Stimulated activated CD4-positive, alpha-beta T cell treated with anti-CD3 and anti-CD28 coated beads, Interleukin-2, amount 100 ng/mL, for 24 hours (primary cell): Measurements from ENCODE around the gene HSDL2.

Experiments
- DNase-seq, 2 donors: peaks; one replicate each; pipeline ENCODE4 v3.0.0-alpha.2; 2020

Gene HSDL2

DNA sequence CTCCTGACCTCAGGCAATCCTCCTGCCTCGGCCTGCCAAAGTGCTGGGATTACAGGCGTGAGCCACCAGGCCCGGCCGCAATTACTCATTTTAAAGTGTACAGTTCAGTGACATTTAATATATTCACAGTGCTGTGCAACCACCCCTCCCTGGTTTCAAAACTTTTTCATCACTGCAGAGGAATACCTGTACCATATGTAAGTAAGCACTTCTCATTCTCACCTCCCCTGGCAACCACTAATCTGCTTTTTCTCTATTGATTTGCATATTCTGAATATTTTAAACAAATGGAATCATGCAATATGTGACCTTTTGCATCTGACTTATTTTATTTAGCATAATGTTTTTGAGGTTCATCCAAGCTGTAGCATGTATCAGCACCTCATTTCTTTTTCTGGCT lies 85.4 kb downstream of the HSDL2 start:
- no peak for DNase-seq

DNA sequence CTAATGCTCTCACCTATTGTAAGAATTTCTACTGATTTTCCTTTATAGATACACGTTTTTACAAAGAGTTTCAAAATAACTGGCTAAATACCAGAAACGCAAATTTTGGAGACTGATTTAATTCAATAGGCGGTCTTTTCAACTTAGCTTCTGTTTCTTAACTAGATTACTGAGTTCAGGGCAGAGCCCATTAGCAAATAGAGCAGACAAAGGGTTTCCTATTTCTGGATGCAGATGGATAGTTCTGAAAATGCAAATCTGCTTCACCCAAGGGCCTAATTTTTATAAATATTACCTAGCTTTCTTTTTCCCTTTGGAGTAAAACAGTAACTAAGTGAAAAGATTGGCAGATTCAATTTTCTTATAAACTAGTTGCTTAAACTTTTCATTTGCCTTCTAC lies 93.1 kb downstream of the HSDL2 start:
- DNase-seq, result no peak

DNA sequence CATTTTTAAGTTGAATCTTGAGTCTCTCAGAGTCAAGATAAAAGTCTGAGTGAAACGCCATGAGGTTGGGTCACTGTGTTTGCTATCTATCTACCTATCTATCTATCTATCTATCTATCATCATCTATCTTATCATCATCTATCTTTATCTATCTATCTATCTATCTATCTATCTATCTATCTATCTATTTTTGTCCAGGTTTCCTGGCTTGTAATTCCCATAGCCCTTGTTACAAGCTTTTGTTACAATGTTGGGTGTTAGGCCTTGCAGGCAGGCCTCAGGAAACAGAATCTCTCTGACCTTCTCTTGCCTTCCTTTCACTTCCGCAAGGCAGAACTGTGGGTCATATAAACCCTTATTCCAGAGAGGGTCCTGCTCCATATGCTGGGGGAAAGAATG lies 94.1 kb downstream of the HSDL2 start:
- no peak for DNase-seq

DNA sequence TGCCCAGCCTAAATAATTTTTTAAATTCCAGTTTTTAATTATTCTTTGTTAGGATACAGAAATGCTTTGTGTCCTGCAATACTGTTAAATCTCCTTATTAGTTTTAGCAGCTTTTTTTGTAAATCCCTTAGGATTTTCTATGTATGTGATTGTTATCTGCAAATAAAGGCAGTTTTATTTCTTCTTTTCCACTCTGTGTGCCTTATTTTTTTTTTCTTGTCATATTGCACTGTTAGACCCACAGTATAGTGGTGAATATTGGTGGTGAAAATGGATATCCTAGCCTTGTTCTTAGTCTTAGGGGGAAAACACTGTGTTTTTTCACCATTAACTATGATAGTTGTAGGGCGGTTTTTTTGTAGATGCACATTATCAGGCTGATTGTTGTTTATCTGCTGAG lies 95.4 kb downstream of the HSDL2 start:
- no peak for DNase-seq

DNA sequence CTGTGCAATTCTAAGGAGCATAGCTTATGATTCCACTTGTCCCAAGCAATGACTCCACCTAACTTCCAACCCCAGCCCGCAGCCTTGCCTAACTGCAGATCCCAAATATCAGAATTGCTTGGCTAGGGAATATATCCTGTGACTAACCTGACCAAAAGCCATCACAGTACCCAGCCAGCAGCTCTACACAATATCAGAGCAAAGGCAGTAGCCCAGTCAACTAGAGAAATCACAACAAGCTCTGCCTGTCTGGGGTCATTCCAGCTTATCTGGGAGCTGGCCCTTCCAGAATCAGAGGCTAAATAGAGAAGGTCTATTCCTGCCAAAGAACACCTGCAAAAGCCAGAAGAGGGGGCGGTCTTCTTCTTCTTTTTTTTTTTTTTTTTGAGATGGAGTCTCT lies 97.4 kb downstream of the HSDL2 start:
- no peak for DNase-seq

DNA sequence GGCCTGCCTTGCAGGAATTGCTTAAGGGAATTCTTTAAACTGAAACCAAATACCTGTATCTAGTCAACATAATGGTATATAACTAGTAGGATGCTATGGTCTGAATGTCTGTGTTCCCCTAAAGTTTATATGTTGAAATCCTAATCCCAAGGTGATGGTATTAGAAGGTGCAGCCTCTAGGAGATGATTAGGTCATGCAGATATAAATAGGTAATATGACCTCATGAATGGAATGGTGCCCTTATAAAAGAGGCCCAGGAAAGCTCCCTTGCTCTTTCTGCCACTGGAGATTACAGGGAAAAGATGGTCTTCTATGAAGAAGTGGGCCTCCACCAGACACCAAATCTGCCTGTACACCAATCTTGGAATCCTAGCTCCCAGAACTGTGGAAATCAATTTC lies 99.3 kb downstream of the HSDL2 start:
- no peak for DNase-seq

DNA sequence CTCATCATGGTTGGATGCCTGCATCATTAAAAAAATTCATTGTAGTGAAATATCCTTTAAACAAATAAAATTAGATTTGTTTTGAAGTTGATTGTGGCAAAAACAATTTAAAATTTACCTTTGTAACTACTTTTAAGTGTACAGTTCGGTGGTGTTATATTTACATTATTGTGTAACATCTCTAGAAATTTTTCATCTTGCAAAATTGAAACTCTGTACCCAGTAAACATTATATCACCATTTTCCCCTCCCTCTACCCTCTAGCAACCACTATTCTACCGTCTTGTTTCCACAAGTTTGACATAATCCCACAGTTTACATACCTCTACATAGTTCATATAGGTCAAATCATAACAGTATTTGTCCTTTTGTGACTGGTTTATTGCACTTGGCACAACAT lies 104.7 kb downstream of the HSDL2 start:
- DNase-seq, result no peak

DNA sequence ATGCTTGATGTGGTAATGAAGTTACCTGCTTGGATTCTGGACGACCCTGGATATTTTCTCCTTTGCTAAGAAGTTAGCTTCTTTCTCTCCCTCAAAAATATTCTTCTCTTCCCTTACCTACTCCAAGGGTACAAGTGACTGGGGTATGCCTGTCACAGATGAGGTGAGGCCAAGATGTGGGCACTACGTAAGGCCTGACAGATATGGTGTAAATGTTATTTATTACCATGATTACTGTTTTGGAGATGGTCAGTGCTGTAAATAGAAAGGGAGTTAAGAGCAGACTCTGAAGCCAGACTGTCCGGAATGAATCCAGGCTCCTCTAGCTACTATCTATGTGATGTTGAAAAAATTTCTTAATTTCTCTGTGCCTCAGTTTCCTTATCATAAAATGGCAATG lies 105.7 kb downstream of the HSDL2 start:
- no peak for DNase-seq

DNA sequence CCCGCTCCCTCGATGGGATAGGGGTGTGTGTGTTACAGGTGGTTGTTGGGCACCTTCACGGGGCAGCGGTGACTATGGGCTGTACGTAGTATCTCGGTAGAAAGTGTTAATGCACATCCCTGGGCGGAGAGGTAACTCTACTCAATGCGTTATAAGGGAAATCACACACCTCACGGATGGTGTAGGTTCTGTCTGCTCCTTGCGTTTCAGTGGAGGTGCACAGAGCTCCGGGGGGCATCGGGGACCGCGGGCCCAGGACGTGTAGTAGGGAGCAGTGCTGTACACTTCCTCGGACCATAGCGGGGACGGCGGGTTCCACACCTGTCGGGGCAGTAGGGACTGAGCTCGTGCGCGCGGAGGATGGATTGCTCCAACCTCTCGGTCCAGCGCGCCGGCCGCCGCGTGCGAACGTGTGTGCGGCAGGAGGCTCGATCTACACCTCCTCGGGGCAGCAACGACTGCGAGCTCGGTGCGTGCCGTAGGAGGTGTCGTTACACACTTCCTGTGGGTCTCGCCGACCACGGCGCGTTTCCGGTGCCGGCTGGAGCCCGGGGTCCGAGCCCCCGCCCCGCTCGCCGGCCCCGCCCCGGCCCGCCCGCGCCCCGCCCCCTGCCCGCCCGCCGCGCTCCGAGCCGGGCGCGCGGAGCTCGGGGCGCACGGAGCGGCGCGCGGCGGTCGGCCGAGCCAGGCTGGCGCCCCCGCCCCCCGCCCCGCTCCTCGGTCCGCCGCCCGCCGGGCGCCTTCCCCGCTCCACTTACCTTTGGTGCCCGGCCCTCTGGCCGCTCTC lies 106.5 kb downstream of the HSDL2 start, which contains the start of gene KIAA1958:
Gene KIAA1958, plus strand, starts transcription at position 607 of the 787 bp plus-strand sequence. CDS start 87,254 bp downstream, outside the sequence.
- DNase-seq, result peak; percentile 83 to 89

DNA sequence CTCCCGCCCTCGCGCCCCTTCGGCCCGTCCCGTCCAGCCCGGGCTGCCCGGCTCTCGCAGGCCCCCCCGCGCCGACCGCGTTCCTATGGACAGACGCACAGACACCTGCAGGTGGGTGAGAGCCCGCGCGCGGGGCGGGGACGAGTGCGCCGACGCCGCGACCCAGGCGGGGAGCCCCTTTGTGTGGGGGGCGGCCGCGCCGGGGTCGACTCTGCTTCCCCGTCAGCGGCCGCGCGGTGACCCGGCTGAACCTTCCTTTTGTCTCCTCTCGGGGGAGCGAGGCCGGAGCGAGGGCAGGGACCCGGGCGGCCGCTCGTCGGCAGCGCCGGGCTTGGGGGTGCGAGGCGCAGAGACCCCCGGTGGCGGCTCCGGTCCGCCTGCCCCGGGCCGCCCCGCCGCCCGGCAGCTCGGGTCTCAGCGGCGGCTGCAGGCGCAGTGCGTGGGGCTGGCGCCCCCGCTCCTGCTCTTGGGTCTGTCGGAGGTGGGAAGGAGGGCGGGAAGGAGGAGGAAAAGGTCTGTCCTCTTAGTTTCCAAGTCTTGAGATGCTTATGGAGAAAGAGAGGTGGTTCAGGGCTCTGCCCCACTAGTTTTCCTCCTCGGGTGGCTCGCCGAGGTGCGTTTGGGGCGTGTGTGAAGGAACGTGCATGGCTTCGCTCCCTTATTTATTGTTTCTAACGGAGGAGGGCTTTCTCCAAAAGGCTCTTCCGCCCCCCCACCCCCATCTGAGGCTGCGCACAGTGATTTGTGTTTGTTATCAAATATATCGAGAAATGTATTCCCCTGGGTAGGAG lies 107.3 kb downstream of the HSDL2 start:
- peak; percentile 57 to 64 for DNase-seq

DNA sequence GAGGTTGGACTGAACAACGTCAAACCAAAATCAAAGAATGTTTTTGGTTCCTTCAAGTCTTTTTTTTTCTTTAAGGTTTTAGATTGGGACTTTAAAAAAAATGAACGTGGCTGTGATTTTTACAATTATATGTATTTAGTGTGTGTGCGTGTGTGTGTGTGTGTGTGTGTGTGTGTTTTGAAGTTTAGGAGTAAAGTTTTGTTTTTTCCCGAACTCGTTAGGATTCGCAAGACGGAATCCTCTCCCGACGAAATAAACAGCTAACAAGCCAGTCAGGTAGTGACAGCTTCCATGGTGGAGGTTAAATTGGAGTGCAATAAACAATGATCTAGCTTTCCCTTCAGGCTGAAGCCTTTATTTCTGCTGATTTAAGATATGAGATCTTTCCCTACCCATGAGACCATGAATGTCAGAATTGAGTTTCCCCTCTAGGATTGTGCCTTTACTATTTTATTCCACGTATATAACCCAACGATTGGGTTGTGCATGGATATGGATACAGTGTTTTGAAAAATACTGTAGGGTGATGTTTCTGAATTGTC lies 108.0 kb downstream of the HSDL2 start:
- no peak for DNase-seq

DNA sequence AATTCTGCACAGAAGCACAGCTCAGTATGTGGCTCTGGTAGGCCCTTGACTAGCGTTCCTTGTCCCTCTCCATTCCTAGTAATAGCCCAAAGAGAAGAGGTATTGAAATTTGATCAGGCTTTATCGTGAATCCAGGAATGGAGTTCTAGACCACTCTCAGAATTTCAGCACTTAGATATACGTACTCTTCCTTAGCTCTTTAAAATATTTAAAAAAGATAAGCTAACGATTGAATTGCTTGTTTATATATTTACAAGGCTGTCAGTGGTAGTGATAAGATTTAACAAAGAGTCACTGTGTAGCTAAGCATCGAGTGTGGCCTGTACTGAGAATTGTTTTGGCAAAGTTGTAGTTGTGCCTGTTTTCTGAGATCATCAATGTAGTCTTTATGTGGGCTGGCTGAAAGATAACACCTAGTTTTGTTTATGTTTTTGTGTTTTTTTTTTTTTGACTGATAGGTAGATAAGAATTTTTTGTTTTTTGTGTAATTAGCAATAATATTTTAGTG lies 109.2 kb downstream of the HSDL2 start:
- no peak for DNase-seq

DNA sequence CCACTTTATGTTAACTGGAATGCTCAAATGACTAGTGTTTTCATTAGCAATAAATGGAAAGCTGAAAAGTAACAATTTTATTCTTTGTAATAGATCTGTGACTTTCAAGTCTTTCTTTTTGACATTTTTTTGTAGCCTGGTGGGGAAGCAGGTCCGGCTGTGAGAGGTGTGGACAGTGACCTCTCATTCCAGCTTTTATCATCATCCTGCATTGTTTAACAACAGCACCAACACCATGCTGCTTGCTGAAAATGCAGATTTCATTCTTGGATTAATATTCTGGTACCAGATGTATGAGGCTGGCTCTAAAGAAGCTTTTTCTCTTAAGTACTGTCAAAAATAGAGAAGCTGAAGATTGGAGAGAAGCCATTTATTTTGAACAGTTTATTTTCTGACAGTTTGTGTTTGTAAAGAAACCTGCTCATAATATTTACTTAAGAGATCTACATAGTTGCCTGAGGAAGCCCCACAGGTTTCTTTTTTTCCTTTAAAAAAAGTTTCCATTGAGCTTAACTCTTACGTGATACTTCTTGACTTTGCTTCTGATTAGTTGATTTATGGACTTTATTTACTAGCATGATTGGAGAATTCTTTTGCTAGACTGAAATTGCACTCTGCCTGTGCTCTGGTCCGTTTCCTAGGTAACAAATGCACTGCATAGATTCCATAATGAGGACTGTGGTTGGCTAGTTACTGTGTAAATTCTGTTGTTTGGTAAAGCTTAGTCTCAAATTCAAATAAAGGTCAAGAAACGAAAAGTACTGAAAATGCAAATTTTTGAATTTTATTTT lies 110.2 kb downstream of the HSDL2 start:
- DNase-seq, result no peak

DNA sequence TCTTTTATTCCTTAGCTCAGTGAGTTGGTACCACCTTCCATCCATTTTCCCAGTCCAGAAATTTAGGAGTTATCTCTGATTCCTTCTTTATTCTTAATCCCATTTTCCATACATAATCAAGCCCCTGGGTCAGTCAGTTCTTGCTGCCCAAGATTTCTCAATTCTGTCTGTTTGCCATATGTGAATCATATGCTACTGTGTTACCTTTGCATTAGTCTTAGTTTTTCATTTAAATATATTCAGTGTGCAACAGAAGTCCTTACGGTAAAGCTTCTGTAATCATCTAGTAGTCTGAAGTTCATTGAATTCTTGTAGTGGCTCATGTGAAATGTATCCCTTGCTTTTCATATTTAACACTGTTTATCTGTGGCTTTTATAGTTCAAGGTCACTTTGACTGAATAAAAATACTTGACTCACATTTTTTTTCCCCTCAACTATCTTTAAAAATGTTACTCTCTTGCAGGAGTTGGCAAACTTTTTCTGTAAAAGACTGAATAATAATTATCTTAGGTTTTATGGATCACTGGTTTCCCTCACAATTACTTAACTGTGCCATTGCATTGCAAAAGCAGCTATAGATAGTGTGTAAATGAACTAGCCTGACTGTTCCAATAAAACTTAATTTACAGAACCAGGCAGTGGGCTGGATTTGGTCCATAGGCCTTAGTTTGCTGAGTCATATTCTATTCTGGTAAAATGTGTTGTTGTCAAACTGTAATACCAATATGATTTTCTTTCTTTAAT lies 113.7 kb downstream of the HSDL2 start:
- DNase-seq, result no peak

DNA sequence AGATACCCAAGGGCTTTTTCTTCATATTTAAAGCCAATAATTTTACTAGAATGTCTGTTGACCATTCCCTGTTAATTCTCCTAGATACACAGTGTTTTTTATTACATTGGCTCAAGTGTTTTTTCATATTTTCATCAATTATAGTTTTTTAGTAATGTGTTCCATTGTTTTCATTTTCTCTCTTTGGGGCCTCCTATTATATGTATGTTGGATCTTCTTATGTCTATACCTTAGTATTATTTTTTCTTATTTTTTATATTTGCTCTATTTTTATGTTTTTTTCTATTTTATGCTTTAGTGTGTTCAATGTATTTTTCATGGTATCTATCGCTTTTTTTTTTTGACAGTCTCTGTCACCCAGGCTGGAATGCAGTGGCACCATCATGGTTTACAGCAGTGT lies 114.2 kb downstream of the HSDL2 start:
- no peak for DNase-seq

DNA sequence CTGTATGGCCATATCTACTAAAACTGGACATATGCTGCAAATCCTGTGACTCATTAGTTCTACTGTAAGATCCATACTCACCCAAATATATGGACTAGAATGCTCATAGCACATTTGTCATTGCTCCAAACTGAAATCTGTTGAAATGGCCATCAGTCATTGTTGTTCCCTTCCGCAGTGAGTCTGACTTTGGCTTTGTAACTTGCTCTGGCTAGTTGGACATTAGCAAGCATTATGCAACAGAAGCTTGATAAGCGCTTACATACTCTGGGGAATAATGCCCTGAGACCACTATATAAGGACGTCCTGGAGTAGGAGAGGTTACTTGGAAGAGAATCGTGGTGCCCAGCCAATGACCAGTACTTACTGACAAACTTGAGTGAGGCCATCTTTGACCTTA lies 115.7 kb downstream of the HSDL2 start:
- DNase-seq, result no peak

DNA sequence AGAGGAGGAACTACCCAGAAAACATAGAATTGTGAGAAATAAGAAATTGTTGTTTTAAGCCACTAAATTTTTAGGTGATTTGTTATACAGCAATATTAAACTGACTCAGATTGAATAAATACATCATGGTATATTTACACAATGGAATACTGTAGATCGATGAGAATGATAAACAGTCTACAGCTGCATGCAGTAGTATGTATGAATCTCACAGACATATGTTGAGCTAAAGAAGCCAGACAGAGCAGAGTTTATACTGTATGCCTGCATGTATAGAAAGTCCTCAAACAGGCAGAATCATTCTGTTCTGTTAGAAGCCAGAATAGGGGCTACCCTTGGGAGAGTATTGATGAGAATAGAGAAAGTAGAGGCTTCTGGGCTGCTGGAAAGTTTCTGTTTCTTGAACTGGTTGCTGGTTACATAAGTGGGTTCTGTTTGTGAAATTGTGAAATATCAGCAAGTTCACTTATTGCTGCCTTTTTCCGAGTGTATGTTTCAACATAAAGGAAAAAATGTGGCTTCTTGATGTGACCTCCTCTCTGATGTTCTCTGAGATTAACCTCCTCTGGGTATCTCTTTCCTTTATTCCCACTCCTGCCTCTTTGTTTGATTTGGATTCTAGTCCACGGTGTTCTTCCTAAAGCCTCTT lies 116.3 kb downstream of the HSDL2 start:
- no peak for DNase-seq

DNA sequence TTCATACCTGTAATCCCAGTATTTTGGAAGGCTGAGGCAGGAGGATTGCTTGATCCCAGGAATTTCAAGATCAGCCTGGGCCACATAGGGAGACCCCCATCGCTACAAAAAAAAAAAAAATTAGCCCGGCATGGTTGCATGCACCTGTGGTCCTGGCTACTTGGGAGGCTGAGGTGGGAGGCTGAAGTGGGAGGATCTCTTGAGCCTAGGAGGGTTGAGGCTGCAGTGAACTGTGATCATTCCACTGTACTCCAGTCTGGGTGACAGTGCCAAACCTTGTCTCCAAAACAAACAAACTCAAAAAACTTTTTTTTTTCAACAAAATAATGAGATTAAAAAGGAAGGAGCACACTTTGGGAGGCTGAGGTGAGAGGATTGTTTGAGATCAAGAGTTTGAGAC lies 120.9 kb downstream of the HSDL2 start:
- no peak for DNase-seq

DNA sequence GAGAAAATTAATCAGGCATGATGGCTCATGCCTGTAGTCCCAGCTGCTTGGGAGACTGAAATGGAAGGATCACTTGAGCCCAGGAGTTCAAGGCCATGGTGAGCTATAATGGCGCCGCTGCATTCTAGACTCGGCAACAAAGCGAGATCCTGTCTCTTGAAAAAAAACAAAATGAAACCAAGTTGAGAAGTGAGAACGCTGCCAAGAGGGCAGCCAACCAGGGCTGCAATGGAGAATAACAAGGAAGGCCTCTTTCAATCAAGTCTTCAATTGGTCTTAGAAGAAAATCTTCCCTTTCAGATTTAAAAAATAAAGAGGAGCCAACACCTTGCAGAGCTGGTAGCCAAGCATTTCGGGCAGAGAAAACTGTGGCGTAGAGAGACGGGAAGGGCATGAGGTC lies 121.4 kb downstream of the HSDL2 start:
- no peak for DNase-seq

DNA sequence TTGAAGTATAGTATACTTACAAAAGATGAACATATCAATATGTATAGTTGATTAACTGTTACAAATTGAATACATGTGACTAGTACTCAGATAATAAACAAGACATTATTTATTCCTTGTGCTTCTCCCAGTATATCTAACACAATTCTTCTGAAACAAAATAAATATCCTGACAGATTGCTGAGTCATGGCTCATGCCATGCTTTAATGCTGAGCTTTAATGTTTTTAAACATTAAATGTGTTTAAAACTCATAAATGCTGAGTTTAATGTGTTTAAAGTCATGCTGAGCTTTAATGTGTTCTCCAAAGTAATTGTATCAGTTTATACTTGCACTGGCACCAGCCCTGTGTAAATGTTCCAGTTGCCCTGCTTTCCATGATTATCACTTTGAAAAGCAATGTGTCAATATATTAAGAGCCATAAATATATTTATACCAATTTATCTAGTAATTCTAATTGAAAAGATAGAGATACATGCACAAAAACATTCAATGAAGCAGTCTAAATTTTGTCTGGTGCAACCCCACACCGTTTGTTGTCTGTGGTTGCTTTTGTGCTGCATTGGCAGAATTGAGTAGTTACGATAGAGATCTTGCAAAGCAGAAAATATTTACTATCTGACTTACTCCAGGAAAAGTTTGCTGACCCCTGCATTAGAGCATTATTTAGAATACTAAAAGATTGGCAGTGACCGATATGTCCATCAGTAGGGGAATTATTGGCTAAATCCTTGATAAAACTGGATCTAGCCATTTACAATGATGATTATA lies 122.5 kb downstream of the HSDL2 start:
- no peak for DNase-seq

DNA sequence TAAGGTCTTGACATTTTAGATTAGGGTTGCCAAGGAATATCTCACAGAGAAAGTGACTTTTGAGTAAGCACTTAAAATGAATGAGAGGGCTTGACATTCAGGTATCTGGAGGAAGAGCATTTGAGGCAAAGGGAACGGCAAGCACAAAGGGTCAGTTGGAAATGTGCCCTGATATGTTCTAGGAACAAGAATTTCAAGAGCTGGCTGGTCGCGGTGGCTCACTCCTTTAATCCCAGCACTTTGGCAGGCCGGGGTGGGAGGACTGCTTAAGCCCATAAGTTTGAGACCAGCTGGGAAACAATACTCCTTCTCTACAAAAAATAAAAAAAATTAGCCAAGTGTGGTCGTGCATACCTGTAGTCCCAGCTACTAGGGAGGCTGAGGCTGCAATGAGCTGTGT lies 123.3 kb downstream of the HSDL2 start:
- DNase-seq, result no peak
